Measurements from ENCODE around the gene DUSP8. TPM values are rescaled to one million over a fixed set of nuclear protein-coding genes. Genes with fewer than 3 reads are reported as not detected.
"Not testable (repeated sequence)": the region's sequence is repeated elsewhere in the genome, so short reads cannot be mapped to it uniquely, and the experiment has no call there.

Gene DUSP8
- total RNA-seq, 2 donors from 2014 or later: 21.8 to 33.9 TPM

DNA sequence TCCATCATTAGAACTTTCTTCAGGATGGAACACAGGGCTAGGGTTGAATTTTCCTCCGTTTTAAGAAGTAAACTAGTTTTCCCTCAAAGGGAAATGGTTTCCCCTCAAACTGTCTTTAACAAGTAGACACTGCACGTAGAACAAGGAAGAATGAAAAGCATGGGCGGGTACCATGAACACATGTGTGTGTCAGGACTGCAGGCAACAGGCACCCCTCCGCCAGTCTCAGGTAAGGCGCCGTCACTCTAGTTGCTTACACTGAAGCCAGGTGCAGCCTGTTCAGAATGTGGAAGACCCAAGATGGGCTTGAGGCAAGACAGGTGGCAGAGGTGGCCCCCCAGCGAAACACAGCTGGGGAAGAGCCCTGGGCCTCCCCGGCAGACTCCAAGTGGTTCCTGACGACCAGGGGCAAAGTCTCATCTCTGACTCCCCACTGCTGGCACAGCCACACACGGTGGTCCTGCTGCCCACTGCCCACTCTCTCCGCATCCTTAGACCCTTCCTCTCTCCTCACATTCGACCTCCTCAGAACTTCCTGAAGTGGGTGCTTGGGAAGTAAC is 60.1 kb downstream of the DUSP8 start:
- Histone ChIP-seq H3K9me3 (no peaks in the 10 kb centered on the region), H3K36me3 (no peaks in the 10 kb centered on the region), H3K4me1 (peaks cover 5% of the 10 kb centered on the region), H3K27me3 (no peaks in the 10 kb centered on the region), H3K9ac (ENCODE audit: low read depth in 2 of 2, low read length in 2 of 2) (no peak overlapping the region), H3K27ac (no peak overlapping the region), H3K4me3 (no peak overlapping the region)
- DNase-seq: no peak
- TF ChIP-seq, protein P1, sequence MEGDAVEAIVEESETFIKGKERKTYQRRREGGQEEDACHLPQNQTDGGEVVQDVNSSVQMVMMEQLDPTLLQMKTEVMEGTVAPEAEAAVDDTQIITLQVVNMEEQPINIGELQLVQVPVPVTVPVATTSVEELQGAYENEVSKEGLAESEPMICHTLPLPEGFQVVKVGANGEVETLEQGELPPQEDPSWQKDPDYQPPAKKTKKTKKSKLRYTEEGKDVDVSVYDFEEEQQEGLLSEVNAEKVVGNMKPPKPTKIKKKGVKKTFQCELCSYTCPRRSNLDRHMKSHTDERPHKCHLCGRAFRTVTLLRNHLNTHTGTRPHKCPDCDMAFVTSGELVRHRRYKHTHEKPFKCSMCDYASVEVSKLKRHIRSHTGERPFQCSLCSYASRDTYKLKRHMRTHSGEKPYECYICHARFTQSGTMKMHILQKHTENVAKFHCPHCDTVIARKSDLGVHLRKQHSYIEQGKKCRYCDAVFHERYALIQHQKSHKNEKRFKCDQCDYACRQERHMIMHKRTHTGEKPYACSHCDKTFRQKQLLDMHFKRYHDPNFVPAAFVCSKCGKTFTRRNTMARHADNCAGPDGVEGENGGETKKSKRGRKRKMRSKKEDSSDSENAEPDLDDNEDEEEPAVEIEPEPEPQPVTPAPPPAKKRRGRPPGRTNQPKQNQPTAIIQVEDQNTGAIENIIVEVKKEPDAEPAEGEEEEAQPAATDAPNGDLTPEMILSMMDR (IDR thresholded peaks at IDR 0.05): no peak
- intact Hi-C loops (cut with DNase I): loop anchor here (10.0 kb wide), 3 partner anchors 217 to 387 kb away; no protein-coding TSS in a partner anchor

DNA sequence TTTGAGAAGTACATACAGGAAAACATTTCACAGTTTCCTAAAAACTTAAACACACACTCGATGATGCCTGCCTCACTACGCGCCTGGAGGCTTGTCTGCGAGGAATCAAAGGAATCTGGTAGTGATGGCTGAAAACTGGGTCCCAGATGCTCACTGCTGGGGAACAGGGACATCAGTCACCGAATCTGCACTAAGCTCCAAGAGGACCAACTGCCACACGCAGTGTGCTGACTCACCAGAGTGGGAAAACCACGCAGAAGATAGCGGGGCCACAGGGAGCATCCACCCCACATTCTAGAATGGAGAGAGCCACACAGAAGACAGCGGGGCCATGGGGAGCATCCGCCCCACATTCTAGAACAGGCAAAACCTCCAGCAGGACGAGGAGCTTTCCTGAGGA is 61.1 kb downstream of the DUSP8 start:
- H3K27me3 ChIP-seq: no peaks in the 10 kb centered on the region
- no peaks in the 10 kb centered on the region for H3K9me3 ChIP-seq
- H3K27ac ChIP-seq: no peak overlapping the region
- no peak for DNase-seq
- H3K9ac ChIP-seq (ENCODE audit: low read depth in 2 of 2, low read length in 2 of 2): no peak overlapping the region
- no peak overlapping the region for H3K4me3 ChIP-seq
- TF ChIP-seq, protein P1 (IDR thresholded peaks at IDR 0.05): no peak
- no peaks in the 10 kb centered on the region for H3K36me3 ChIP-seq
- intact Hi-C loops (cut with DNase I): loop anchor here (10.0 kb wide), 3 partner anchors 216 to 386 kb away; no protein-coding TSS in a partner anchor
- H3K4me1 ChIP-seq: peaks cover 5% of the 10 kb centered on the region

DNA sequence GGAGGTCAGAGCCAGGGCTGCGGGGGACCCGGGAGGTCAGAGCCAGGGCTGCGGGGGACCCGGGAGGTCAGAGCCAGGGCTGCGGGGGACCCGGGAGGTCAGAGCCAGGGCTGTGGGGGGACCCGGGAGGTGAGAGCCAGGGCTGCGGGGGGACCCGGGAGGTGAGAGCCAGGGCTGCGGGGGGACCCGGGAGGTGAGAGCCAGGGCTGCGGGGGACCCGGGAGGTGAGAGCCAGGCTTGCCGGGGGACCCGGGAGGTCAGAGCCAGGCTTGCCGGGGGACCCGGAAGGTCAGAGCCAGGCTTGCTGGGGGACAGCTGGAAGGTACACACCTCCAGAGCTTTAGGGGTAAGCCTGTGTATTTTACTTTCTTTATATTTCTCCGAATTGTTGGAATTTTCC is 61.7 kb downstream of the DUSP8 start:
- not testable (repeated sequence) for H3K27ac ChIP-seq; H3K27me3 ChIP-seq; H3K36me3 ChIP-seq; DNase-seq; H3K9ac ChIP-seq (ENCODE audit: low read depth in 2 of 2, low read length in 2 of 2); H3K9me3 ChIP-seq; H3K4me3 ChIP-seq; H3K4me1 ChIP-seq
- intact Hi-C loops (cut with DNase I): loop anchor here (10.0 kb wide), 3 partner anchors 216 to 386 kb away; no protein-coding TSS in a partner anchor

DNA sequence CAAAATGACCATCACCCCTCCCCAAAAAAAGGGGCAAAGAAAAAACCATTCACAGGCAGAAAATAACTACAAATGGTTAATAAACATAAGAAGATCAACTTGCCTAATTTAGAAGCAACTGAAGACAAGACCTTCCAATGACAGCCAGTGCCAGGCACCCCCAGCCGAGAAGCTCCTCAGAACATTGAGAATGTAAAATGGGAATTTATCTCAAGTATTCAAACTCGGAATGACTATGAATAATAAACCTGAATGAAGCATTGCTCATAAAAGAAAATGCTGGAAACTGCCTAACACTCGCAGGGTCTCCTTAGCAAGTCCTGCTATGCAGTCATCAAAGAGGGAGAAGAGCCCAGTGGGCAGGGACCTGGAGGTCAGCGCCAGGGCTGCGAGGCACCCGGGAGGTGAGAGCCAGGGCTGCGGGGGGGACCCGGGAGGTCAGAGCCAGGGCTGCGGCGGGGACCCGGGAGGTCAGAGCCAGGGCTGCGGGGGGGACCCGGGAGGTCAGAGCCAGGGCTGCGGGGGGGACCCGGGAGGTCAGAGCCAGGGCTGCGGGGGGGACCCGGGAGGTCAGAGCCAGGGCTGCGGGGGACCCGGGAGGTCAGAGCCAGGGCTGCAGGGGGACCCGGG is 62.3 kb downstream of the DUSP8 start:
- Histone ChIP-seq H3K27ac (no peak overlapping the region), H3K9ac (ENCODE audit: low read depth in 2 of 2, low read length in 2 of 2) (no peak overlapping the region), H3K36me3 (no peaks in the 10 kb centered on the region), H3K4me3 (no peak overlapping the region), H3K27me3 (no peaks in the 10 kb centered on the region), H3K4me1 (no peaks in the 10 kb centered on the region), H3K9me3 (no peaks in the 10 kb centered on the region)
- intact Hi-C loops (cut with DNase I): loop anchor here (10.0 kb wide), 3 partner anchors 215 to 385 kb away; no protein-coding TSS in a partner anchor
- DNase-seq: no peak
- TF ChIP-seq, protein P1 (IDR thresholded peaks at IDR 0.05): no peak

DNA sequence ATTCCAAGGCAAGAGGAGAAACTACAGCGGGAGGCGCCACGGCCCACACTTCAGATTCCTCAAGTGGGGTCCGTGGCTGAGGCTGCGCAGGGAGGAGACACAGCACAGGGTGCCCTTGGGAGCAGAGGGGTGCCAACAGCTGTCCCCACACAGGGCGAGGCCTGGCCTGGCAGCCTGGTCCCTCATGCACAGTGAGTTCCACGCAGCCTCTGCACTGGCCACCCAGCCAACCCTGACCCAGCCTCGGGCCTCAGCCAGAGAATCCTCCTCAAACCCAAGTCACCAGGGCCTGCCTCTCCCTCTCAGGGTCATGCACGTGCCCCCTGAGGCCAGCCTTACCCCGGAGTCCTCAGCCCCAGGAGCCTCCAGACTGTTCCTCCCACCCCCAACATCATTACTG is 63.1 kb downstream of the DUSP8 start:
- H3K4me1 ChIP-seq: no peaks in the 10 kb centered on the region

More for the DNA sequence above, 63.1 kb downstream of the DUSP8 start:
- Histone ChIP-seq H3K27me3 (no peaks in the 10 kb centered on the region), H3K4me3 (no peak overlapping the region), H3K9ac (ENCODE audit: low read depth in 2 of 2, low read length in 2 of 2) (no peak overlapping the region), H3K36me3 (no peaks in the 10 kb centered on the region), H3K9me3 (no peaks in the 10 kb centered on the region), H3K27ac (no peak overlapping the region)
- no peak for DNase-seq
- TF ChIP-seq, protein P1 (IDR thresholded peaks at IDR 0.05): no peak
- intact Hi-C loops (cut with DNase I): no loop called here

All from colonic mucosa (tissue), 4 donors.